Measurements from ENCODE around the gene GPR84.

The GPR84 gene

DNA sequence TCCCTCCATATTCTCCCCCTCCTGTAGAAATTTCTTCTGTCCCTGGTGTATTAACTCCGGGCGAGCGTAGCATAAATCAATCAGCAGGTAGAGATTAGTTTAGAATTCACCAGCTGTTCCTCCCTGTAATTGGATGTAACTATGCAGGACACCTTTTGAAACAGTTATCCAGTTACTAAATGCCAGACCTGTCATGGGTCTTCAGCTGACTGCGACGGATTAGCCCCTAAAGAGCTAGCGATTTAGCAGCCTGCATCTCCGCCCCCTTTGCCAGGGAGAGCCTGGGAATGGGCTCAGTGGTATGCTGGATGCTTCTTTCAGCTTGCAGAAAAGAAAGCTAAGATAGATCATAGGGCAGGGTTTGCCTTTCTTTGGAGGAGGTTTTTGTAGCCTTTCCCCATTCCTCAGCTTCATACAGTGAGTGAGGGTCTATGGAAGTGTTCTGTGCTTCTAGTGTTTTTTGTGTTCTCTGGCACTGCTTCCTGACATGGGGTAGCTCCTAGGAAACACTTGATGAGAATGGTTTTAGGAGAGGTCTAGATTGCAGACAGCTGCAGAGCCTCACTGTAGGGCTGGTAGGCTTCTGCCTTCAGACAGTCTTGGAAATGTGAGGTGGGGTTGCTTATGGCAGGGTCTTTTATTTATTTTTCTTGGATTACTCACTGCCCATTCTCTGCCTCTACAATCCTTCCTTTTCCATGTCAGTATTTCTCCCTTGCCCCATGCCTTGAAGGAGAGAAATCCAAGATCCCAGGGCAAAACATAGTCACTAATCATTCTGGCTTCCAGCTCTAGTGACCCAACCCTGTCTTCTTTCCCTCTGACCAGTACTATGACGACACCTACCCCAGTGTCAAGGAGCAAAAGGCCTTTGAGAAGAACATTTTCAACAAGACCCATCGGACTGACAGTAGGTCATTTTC lies 22.6 kb downstream of the GPR84 start:
- Histone ChIP-seq H4K20me1 (ENCODE audit: insufficient read depth, low read length) (peaks cover 3% of the 10 kb centered on the region; the same call in 1 of the 2 replicates), H3K36me3 (ENCODE audit: insufficient read depth, low read length) (peaks cover 55% of the 10 kb centered on the region), H3K79me2 (ENCODE audit: insufficient read depth, low read length) (peaks cover 23% of the 10 kb centered on the region), H3K9me3 (ENCODE audit: insufficient read depth, low read length, severe bottlenecking) (no peaks in the 10 kb centered on the region), H2AFZ (ENCODE audit: low read depth, low read length) (no peak overlapping the region), H3K27ac (ENCODE audit: low read length) (no peak overlapping the region), H3K27me3 (ENCODE audit: insufficient read depth, low read length, poor library complexity) (no peaks in the 10 kb centered on the region), H3K9ac (ENCODE audit: low read depth, low read length) (no peak overlapping the region), H3K4me2 (ENCODE audit: insufficient read depth, low read length) (no peak overlapping the region), H3K4me1 (ENCODE audit: insufficient read depth, low read length) (no peaks in the 10 kb centered on the region), H3K4me3 (ENCODE audit: low read depth in 1 of 2, low read length in 2 of 2) (no peak overlapping the region)
- DNase-seq (no peak), ATAC-seq (ENCODE audit: insufficient read depth, low read depth) (no peak)
- TF ChIP-seq, protein P1, sequence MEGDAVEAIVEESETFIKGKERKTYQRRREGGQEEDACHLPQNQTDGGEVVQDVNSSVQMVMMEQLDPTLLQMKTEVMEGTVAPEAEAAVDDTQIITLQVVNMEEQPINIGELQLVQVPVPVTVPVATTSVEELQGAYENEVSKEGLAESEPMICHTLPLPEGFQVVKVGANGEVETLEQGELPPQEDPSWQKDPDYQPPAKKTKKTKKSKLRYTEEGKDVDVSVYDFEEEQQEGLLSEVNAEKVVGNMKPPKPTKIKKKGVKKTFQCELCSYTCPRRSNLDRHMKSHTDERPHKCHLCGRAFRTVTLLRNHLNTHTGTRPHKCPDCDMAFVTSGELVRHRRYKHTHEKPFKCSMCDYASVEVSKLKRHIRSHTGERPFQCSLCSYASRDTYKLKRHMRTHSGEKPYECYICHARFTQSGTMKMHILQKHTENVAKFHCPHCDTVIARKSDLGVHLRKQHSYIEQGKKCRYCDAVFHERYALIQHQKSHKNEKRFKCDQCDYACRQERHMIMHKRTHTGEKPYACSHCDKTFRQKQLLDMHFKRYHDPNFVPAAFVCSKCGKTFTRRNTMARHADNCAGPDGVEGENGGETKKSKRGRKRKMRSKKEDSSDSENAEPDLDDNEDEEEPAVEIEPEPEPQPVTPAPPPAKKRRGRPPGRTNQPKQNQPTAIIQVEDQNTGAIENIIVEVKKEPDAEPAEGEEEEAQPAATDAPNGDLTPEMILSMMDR (IDR thresholded peaks at IDR 0.05; ENCODE audit: borderline replicate concordance, extremely low read depth, low read length, poor library complexity, severe bottlenecking), result no peak
- TF ChIP-seq EZH2 (IDR thresholded peaks at IDR 0.05; ENCODE audit: borderline replicate concordance, low read depth, low read length, severe bottlenecking), result no peak

DNA sequence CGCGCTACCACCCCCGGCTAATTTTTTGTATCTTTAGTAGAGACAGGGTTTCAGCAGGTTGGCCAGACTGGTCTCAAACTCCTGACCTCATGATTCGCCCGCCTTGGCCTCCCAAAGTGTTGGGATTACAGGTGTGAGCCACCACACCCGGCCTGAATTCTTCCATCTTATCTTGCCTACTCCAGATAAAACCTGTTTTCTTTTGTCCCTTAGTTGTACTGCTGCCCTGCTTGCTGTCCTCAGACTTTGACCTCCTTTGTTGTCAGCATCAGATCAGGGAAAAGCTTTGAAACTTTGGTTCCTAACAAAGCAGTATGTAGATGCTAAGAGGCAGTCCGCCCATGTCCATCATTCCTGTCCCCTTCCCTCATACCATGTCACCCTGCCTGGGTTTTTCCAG lies 23.4 kb downstream of the GPR84 start:
- Histone ChIP-seq H3K9ac (ENCODE audit: low read depth, low read length) (no peak overlapping the region), H3K4me1 (ENCODE audit: insufficient read depth, low read length) (no peaks in the 10 kb centered on the region), H3K9me3 (ENCODE audit: insufficient read depth, low read length, severe bottlenecking) (no peaks in the 10 kb centered on the region), H2AFZ (ENCODE audit: low read depth, low read length) (no peak overlapping the region), H3K36me3 (ENCODE audit: insufficient read depth, low read length) (peaks cover 47% of the 10 kb centered on the region), H3K27me3 (ENCODE audit: insufficient read depth, low read length, poor library complexity) (no peaks in the 10 kb centered on the region), H3K79me2 (ENCODE audit: insufficient read depth, low read length) (peaks cover 25% of the 10 kb centered on the region), H3K4me2 (ENCODE audit: insufficient read depth, low read length) (no peak overlapping the region), H3K27ac (ENCODE audit: low read length) (no peak overlapping the region), H3K4me3 (ENCODE audit: low read depth in 1 of 2, low read length in 2 of 2) (no peak overlapping the region), H4K20me1 (ENCODE audit: insufficient read depth, low read length) (peaks cover 3% of the 10 kb centered on the region; the same call in 1 of the 2 replicates)
- no peak for DNase-seq
- ATAC-seq (ENCODE audit: insufficient read depth, low read depth), result no peak
- no peak for TF ChIP-seq EZH2 (IDR thresholded peaks at IDR 0.05; ENCODE audit: borderline replicate concordance, low read depth, low read length, severe bottlenecking)
- TF ChIP-seq, protein P1 (IDR thresholded peaks at IDR 0.05; ENCODE audit: borderline replicate concordance, extremely low read depth, low read length, poor library complexity, severe bottlenecking), result no peak

GRCh38 chr12:54338698-54339296 lies 25.5 kb downstream of the GPR84 start:
- no peaks in the 10 kb centered on the region for H3K9me3 ChIP-seq (ENCODE audit: insufficient read depth, low read length, severe bottlenecking)
- no peak overlapping the region for H3K4me2 ChIP-seq (ENCODE audit: insufficient read depth, low read length)
- H3K4me3 ChIP-seq (ENCODE audit: low read depth in 1 of 2, low read length in 2 of 2), result no peak overlapping the region
- H3K36me3 ChIP-seq (ENCODE audit: insufficient read depth, low read length), result peaks cover 34% of the 10 kb centered on the region
- H3K27ac ChIP-seq (ENCODE audit: low read length), result no peak overlapping the region
- no peak overlapping the region for H3K9ac ChIP-seq (ENCODE audit: low read depth, low read length)
- TF ChIP-seq EZH2 (IDR thresholded peaks at IDR 0.05; ENCODE audit: borderline replicate concordance, low read depth, low read length, severe bottlenecking), result no peak
- TF ChIP-seq, protein P1 (IDR thresholded peaks at IDR 0.05; ENCODE audit: borderline replicate concordance, extremely low read depth, low read length, poor library complexity, severe bottlenecking), result no peak
- no peaks in the 10 kb centered on the region for H3K4me1 ChIP-seq (ENCODE audit: insufficient read depth, low read length)
- H2AFZ ChIP-seq (ENCODE audit: low read depth, low read length), result no peak overlapping the region
- DNase-seq (no peak), ATAC-seq (ENCODE audit: insufficient read depth, low read depth) (no peak)
- H3K27me3 ChIP-seq (ENCODE audit: insufficient read depth, low read length, poor library complexity), result no peaks in the 10 kb centered on the region
- H3K79me2 ChIP-seq (ENCODE audit: insufficient read depth, low read length), result peaks cover 40% of the 10 kb centered on the region
- peaks cover 3% of the 10 kb centered on the region; the same call in 1 of the 2 replicates for H4K20me1 ChIP-seq (ENCODE audit: insufficient read depth, low read length)

Data from DND-41 (cell line).